Activated B cell treated with CpG ODN at 0.5 μM for 24 hours (primary cell): ENCODE results near the gene PLCG2. TPM values are rescaled to one million over a fixed set of nuclear protein-coding genes. Genes with fewer than 3 reads are reported as not detected.

Experiments
- ATAC-seq: fragments of 200-7000 bp; cut with Tn5 transposase; one replicate; pipeline ENCODE4 v1.10.0; 2021; ENCODE audit warnings: low read depth, mild to moderate bottlenecking, moderate library complexity
- CTCF ChIA-PET: fragments of 350-600 bp; sonication (Branson Sonifier 250); formaldehyde crosslinking; loops from one replicate; lab custom pipeline; 2021; ENCODE audit warnings: antibody characterized with exemption; lab: Charles Lee
- POLR2A ChIA-PET: fragments of 350-600 bp; sonication (Branson Sonifier 250); formaldehyde crosslinking; loops from one replicate; lab custom pipeline; 2021; ENCODE audit warnings: antibody characterized with exemption; lab: Charles Lee
- DNase-seq: peaks from one replicate; pipeline ENCODE4 v3.0.0; 2022
- H3K27ac Mint-ChIP-seq: one replicate; pipeline ENCODE4 v1.8.0; 2020; ENCODE audit warnings: mixed read lengths
- H3K27me3 Mint-ChIP-seq: one replicate; pipeline ENCODE4 v1.8.0; 2021; ENCODE audit warnings: mixed read lengths
- H3K36me3 Mint-ChIP-seq: one replicate; pipeline ENCODE4 v1.8.0; 2021; ENCODE audit warnings: low read depth, mixed read lengths
- H3K4me1 Mint-ChIP-seq: one replicate; pipeline ENCODE4 v1.8.0; 2021; ENCODE audit warnings: mixed read lengths
- H3K4me3 Mint-ChIP-seq: one replicate; pipeline ENCODE4 v1.8.0; 2020; ENCODE audit warnings: mild to moderate bottlenecking, mixed read lengths
- H3K9me3 Mint-ChIP-seq: one replicate; pipeline ENCODE4 v1.8.0; 2020; ENCODE audit warnings: mixed read lengths
- intact Hi-C: fragments of 100-400 bp; cut with micrococcal nuclease; formaldehyde crosslinking; loops from one replicate; pipeline ENCODE4 v1.15.1; 2024
- total RNA-seq: library from RNA; stranded (reverse); gene quantifications from 2 replicates; pipeline ENCODE4 v1.2.3, GENCODE V29; 2022
- TF ChIP-seq, protein P1 (sequence below): fragments of 200-600 bp; IDR thresholded peaks from one replicate; pipeline ENCODE4 v1.8.0; 2022; ENCODE audit warnings: antibody characterized with exemption, mild to moderate bottlenecking

The PLCG2 gene
- total RNA-seq, 1 donor from 2014 or later = 525 TPM

DNA sequence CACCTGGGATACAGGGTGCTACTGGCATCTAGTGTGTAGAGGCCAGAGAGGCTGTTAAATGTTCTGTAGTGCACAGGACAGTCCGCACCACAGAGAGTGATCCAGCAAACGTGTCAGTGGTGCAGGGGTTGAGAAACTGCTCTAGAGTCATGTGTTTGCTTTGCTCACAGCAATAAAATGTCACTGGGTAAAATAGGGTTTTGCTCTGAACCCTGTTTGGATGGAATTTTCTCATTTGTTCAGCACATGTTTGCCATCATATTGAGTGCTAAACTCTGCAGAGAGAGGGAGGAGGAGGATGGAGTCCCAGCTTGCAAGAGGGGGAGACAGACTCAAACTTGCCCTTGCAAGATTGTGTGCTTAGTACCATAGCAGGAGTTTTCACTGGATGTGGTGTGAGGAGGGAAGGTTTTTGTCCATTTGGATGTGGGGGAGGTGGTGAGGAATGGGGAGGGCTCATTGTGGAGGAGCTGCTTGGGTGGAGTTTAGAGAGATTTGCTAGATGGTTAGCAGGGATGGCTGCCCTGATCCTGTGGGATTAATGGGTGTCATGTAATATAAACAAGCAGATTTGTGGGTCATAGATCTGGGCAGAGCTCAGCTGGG is 11.8 kb downstream of the PLCG2 start:
- POLR2A ChIA-PET = interaction anchor here (1.1 to 1.9 kb wide), 4 partner anchors 10 to 36 kb away, joined by 3 to 8 read pairs (median 5); no protein-coding TSS in a partner anchor
- H3K27ac Mint-ChIP-seq = peak overlapping the region; percentile 61

DNA sequence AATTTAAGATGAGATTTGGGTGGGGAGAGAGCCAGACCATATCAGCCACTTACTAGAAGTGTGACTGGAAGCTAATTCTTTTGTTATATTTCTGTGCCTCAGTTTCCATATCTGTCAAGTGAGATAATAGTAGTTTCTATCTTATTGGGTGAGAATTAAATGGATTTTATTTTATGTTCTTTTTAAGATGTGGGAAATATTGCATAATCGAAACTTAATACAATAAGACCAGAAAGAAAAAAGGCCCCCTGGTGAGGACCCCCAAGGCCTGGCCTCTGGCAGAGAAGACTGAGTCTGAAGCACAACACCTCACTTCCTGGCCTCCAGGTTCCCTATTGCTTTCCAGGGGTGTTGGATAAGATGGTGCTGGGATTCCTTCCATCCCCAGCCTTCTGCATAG is 13.7 kb downstream of the PLCG2 start:
- ATAC-seq = no peak
- CTCF ChIA-PET = no interaction called here

More for the DNA sequence above, 11.8 kb downstream of the PLCG2 start:
- Mint-ChIP-seq H3K36me3 (peaks cover 87% of the 10 kb centered on the region), H3K27me3 (no peaks in the 10 kb centered on the region), H3K4me3 (no peak overlapping the region), H3K9me3 (no peaks in the 10 kb centered on the region), H3K4me1 (peaks cover 87% of the 10 kb centered on the region)
- ATAC-seq = no peak
- intact Hi-C loops = no loop called here
- no peak for DNase-seq
- CTCF ChIA-PET = no interaction called here
- TF ChIP-seq, protein P1, sequence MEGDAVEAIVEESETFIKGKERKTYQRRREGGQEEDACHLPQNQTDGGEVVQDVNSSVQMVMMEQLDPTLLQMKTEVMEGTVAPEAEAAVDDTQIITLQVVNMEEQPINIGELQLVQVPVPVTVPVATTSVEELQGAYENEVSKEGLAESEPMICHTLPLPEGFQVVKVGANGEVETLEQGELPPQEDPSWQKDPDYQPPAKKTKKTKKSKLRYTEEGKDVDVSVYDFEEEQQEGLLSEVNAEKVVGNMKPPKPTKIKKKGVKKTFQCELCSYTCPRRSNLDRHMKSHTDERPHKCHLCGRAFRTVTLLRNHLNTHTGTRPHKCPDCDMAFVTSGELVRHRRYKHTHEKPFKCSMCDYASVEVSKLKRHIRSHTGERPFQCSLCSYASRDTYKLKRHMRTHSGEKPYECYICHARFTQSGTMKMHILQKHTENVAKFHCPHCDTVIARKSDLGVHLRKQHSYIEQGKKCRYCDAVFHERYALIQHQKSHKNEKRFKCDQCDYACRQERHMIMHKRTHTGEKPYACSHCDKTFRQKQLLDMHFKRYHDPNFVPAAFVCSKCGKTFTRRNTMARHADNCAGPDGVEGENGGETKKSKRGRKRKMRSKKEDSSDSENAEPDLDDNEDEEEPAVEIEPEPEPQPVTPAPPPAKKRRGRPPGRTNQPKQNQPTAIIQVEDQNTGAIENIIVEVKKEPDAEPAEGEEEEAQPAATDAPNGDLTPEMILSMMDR = no peak

DNA sequence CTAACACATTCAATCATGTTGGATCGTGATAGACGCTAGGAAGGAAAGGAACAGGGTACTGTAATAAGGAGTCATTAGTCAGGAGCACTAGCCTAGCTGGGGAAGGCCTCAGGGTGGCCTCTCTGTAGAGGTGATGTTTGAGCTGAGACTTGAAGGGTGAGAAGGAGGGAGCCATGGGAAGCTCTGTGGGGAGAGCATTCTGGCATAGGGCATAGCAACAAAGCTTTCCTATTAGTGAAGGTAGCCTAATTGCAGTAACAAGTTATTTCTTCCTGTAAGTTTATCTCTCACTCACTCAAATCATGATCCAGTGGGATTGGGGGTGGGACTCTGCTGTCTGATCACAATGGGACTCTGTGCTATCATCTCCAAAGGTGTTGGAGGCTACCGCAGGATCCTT is 16.1 kb downstream of the PLCG2 start:
- Mint-ChIP-seq H3K27me3 (no peaks in the 10 kb centered on the region), H3K9me3 (no peaks in the 10 kb centered on the region), H3K36me3 (peaks cover 77% of the 10 kb centered on the region), H3K4me3 (no peak overlapping the region), H3K4me1 (peaks cover 92% of the 10 kb centered on the region), H3K27ac (peak overlapping the region; percentile 81)
- DNase-seq (no peak), ATAC-seq (no peak)
- TF ChIP-seq, protein P1 = no peak
- intact Hi-C loops = no loop called here
- ChIA-PET POLR2A (interaction anchor here (0.7 to 2.3 kb wide), 7 partner anchors 9 to 85 kb away, joined by 3 to 8 read pairs (median 3); partner anchors contain the start of gene PLCG2), CTCF (interaction anchor here (0.7 to 2.2 kb wide), 2 partner anchors 15 to 79 kb away, joined by 3 to 5 read pairs; no protein-coding TSS in a partner anchor)

More for the DNA sequence above, 13.7 kb downstream of the PLCG2 start:
- H3K27ac Mint-ChIP-seq = peak overlapping the region; percentile 70
- H3K36me3 Mint-ChIP-seq = peaks cover 91% of the 10 kb centered on the region
- H3K4me1 Mint-ChIP-seq = peaks cover 92% of the 10 kb centered on the region
- no peaks in the 10 kb centered on the region for H3K9me3 Mint-ChIP-seq
- TF ChIP-seq, protein P1 = no peak
- no peaks in the 10 kb centered on the region for H3K27me3 Mint-ChIP-seq
- intact Hi-C loops = no loop called here
- DNase-seq = no peak
- H3K4me3 Mint-ChIP-seq = no peak overlapping the region
- POLR2A ChIA-PET = interaction anchor here (0.9 to 1.9 kb wide), 3 partner anchors 13 to 30 kb away, joined by 3 to 21 read pairs (median 9); no protein-coding TSS in a partner anchor

DNA sequence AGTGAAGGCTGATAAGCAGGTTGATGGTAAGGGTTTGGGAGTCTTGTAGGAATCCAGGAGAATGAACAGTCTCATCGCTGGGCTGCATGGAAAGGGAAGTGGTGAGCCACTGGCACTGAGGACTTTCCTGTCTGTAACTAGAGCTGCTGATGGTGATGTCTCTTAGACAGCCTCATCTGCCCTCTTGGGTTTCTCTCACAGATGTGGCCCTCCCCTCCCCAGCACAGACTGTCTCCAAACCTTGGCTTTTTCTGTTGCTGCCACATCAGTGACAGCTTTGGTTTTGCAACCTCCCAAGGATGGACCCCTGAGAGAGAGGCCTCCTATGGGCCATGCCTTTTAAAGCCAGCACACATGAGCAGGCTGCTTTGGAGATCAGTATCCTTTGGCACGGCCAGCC is 16.9 kb downstream of the PLCG2 start:
- ATAC-seq (no peak), DNase-seq (no peak)
- H3K4me3 Mint-ChIP-seq = no peak overlapping the region
- H3K36me3 Mint-ChIP-seq = peaks cover 75% of the 10 kb centered on the region
- ChIA-PET CTCF (interaction anchor here (0.7 to 2.2 kb wide), 2 partner anchors 10 to 78 kb away, joined by 4 to 5 read pairs; no protein-coding TSS in a partner anchor), POLR2A (interaction anchor here (0.6 to 2.3 kb wide), 11 partner anchors 8 to 99 kb away, joined by 3 to 8 read pairs (median 3); partner anchors contain the start of gene PLCG2)
- H3K9me3 Mint-ChIP-seq = no peaks in the 10 kb centered on the region
- H3K27me3 Mint-ChIP-seq = no peaks in the 10 kb centered on the region
- H3K27ac Mint-ChIP-seq = peak overlapping the region; percentile 89
- intact Hi-C loops = loop anchor here (2.0 kb wide), 1 partner anchor 15 kb away; no protein-coding TSS in a partner anchor
- H3K4me1 Mint-ChIP-seq = peaks cover 92% of the 10 kb centered on the region
- TF ChIP-seq, protein P1 = no peak
